BE2C (cell line): Measurements from ENCODE around the gene CFAP53.
"Not testable (repeated sequence)": the region's sequence is repeated elsewhere in the genome, so short reads cannot be mapped to it uniquely, and the experiment has no call there.

Experiments used
- DNase-seq: peaks from one replicate; pipeline ENCODE4 v3.0.0-alpha.2; 2020
- H3K27me3 ChIP-seq: fragments of 250-450 bp; sonication (Bioruptor Pico); 2 replicates; pipeline ENCODE4 v1.5.1; 2020; ENCODE audit warnings: mild to moderate bottlenecking
- H3K36me3 ChIP-seq: fragments of 250-450 bp; sonication (Bioruptor Pico); 2 replicates; pipeline ENCODE4 v1.5.1; 2020; ENCODE audit warnings: mild to moderate bottlenecking
- H3K4me1 ChIP-seq: fragments of 250-450 bp; sonication (Bioruptor Pico); 2 replicates; pipeline ENCODE4 v1.5.1; 2020
- H3K4me3 ChIP-seq: 2 replicates; pipeline ENCODE4 v1.5.1; 2011; ENCODE audit warnings: low read depth, low read length
- H3K9me3 ChIP-seq: fragments of 250-450 bp; sonication (Bioruptor Pico); 2 replicates; pipeline ENCODE4 v1.5.1; 2020
- TF ChIP-seq, protein P1 (sequence below): IDR thresholded peaks from 2 replicates; pipeline ENCODE4 v1.5.1; 2012; ENCODE audit warnings: mild to moderate bottlenecking, low read depth, low read length

CFAP53 gene

GRCh38 chr18:50250935-50251334, 15.4 kb downstream of the CFAP53 start:
- TF ChIP-seq, protein P1, sequence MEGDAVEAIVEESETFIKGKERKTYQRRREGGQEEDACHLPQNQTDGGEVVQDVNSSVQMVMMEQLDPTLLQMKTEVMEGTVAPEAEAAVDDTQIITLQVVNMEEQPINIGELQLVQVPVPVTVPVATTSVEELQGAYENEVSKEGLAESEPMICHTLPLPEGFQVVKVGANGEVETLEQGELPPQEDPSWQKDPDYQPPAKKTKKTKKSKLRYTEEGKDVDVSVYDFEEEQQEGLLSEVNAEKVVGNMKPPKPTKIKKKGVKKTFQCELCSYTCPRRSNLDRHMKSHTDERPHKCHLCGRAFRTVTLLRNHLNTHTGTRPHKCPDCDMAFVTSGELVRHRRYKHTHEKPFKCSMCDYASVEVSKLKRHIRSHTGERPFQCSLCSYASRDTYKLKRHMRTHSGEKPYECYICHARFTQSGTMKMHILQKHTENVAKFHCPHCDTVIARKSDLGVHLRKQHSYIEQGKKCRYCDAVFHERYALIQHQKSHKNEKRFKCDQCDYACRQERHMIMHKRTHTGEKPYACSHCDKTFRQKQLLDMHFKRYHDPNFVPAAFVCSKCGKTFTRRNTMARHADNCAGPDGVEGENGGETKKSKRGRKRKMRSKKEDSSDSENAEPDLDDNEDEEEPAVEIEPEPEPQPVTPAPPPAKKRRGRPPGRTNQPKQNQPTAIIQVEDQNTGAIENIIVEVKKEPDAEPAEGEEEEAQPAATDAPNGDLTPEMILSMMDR, result no peak
- no peak for DNase-seq
- Histone ChIP-seq H3K27me3 (no peaks in the 10 kb centered on the region), H3K36me3 (no peaks in the 10 kb centered on the region), H3K4me3 (no peak overlapping the region), H3K4me1 (no peaks in the 10 kb centered on the region), H3K9me3 (no peaks in the 10 kb centered on the region)

DNA sequence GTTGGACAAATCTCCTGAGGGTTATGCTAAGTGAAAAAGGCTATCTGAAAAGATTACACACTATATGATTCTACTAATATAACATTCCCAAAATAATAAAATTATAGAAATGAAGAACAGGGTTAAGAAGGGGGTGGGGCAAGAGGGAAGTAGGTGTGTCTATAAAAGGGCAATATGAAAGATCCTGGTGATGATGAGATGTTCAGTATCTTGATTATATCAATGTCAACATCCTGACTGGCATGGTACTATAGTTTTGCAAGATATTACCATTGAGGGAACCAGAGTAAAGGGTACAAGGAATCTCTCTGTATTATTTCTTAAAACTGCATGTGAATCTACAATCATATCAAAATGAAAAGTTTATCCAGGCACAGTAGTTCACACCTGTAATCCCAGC, 16.7 kb downstream of the CFAP53 start:
- Histone ChIP-seq H3K9me3 (no peaks in the 10 kb centered on the region), H3K4me1 (no peaks in the 10 kb centered on the region), H3K36me3 (no peaks in the 10 kb centered on the region), H3K4me3 (no peak overlapping the region), H3K27me3 (no peaks in the 10 kb centered on the region)
- TF ChIP-seq, protein P1, result no peak
- no peak for DNase-seq

DNA sequence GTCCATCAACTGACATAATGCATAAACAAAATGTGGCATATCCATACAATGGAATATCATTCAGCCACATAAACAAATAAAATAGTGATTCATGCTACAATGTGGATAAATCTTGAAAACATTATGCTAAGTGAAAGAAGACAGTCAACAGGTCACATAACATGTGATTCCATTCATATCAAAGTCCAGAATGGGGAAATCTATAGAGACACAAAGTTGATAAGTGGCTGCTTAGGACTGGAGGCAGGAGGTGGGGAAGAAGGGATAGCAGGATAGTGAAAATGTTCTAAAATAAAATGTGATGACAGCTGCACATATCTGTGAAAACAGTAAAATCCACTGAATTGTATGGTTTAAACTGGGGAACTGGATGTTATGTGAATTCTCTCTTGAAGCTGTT, 18.7 kb downstream of the CFAP53 start:
- DNase-seq, result no peak
- TF ChIP-seq, protein P1, result no peak

GRCh38 chr18:50241768-50242167, 24.5 kb downstream of the CFAP53 start:
- not testable (repeated sequence) for H3K4me1 ChIP-seq, H3K9me3 ChIP-seq, H3K36me3 ChIP-seq, H3K4me3 ChIP-seq, DNase-seq, H3K27me3 ChIP-seq

More for the DNA sequence above, 18.7 kb downstream of the CFAP53 start:
- H3K9me3 ChIP-seq, result no peaks in the 10 kb centered on the region
- H3K4me3 ChIP-seq, result no peak overlapping the region
- H3K36me3 ChIP-seq, result no peaks in the 10 kb centered on the region
- H3K4me1 ChIP-seq, result no peaks in the 10 kb centered on the region
- H3K27me3 ChIP-seq, result no peaks in the 10 kb centered on the region

DNA sequence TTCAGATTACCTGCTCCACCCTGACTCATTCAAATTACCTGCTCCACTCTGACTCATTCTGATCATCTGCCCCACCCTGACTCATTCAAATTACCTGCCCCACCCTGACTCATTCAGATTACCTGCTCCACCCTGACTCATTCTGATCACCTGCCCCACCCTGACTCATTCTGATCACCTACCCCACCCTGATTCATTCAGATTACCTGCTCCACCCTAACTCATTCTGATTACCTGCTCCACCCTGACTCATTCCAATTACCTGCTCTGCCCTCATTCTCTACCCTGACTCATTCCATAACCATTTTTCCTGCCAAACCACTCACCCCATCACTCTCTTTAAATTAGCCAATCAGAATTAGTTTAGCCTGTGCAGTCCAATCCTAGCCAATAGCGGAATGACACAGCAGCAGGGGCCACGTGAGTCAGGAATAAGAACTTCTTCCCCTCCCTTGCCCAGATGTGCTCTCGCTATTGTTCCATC, 26.2 kb downstream of the CFAP53 start:
- no peak overlapping the region for H3K4me3 ChIP-seq
- H3K9me3 ChIP-seq, result no peaks in the 10 kb centered on the region
- no peaks in the 10 kb centered on the region for H3K27me3 ChIP-seq
- no peaks in the 10 kb centered on the region for H3K36me3 ChIP-seq
- TF ChIP-seq, protein P1, result no peak
- no peaks in the 10 kb centered on the region for H3K4me1 ChIP-seq
- no peak for DNase-seq

GRCh38 chr18:50232419-50232818, 33.9 kb downstream of the CFAP53 start:
- Histone ChIP-seq H3K4me1 (no peaks in the 10 kb centered on the region), H3K36me3 (no peaks in the 10 kb centered on the region), H3K9me3 (no peaks in the 10 kb centered on the region), H3K4me3 (no peak overlapping the region), H3K27me3 (no peaks in the 10 kb centered on the region)
- TF ChIP-seq, protein P1, result no peak
- DNase-seq, result no peak

GRCh38 chr18:50231621-50232020, 34.7 kb downstream of the CFAP53 start:
- TF ChIP-seq, protein P1, result no peak
- Histone ChIP-seq H3K4me1 (no peaks in the 10 kb centered on the region), H3K9me3 (no peaks in the 10 kb centered on the region), H3K4me3 (no peak overlapping the region), H3K36me3 (no peaks in the 10 kb centered on the region), H3K27me3 (no peaks in the 10 kb centered on the region)
- no peak for DNase-seq

DNA sequence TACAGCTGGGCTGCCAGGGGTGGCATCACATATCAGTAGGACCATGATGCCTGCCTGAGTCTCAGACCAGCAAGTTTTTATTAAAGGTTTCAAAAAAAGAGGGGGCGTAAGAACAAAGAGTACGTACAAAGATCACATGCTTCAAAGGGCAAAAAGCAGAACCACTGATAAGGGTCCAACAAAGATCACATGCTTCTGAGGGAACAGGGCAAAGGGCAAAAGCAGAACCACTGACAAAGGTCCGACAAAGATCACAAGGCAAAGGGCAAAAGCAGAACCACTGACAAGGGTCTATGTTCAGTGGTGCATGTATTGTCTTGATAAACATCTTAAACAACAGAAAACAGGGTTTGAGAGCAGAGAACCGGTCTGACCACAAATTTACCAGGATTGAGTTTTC, 46.0 kb downstream of the CFAP53 start:
- H3K4me1 ChIP-seq, H3K9me3 ChIP-seq, H3K4me3 ChIP-seq, H3K27me3 ChIP-seq, H3K36me3 ChIP-seq, DNase-seq: not testable (repeated sequence)
